GM18520 (cell line): ENCODE data around the gene TYW1.
"Not testable (repeated sequence)": the region's sequence is repeated elsewhere in the genome, so short reads cannot be mapped to it uniquely, and the experiment has no call there.

Source experiments
- ATAC-seq: cut with Tn5 transposase; IDR thresholded peaks from one replicate; pipeline ENCODE4 v1.9.1; 2021; ENCODE audit not compliant: unreplicated experiment

The TYW1 gene

GRCh38 chr7:67229018-67229417, 232.4 kb downstream of the TYW1 start:
- ATAC-seq = not testable (repeated sequence)

GRCh38 chr7:67230029-67230428, 233.4 kb downstream of the TYW1 start:
- not testable (repeated sequence) for ATAC-seq

GRCh38 chr7:67233506-67233905, 236.9 kb downstream of the TYW1 start:
- ATAC-seq = not testable (repeated sequence)

- ATAC-seq = not testable (repeated sequence)
These were observed 239.6 kb downstream of the TYW1 start for GRCh38 chr7:67236216-67236615.

GRCh38 chr7:67242871-67243270, 246.2 kb downstream of the TYW1 start:
- not testable (repeated sequence) for ATAC-seq

GRCh38 chr7:67248364-67248763, 251.7 kb downstream of the TYW1 start:
- not testable (repeated sequence) for ATAC-seq

GRCh38 chr7:67251986-67252558, 255.4 kb downstream of the TYW1 start:
- ATAC-seq = no peak

GRCh38 chr7:67255076-67255475, 258.4 kb downstream of the TYW1 start:
- ATAC-seq = not testable (repeated sequence)

- ATAC-seq = not testable (repeated sequence)
These were observed 261.1 kb downstream of the TYW1 start for GRCh38 chr7:67257779-67258178.

GRCh38 chr7:67259363-67259762, 262.7 kb downstream of the TYW1 start:
- ATAC-seq = not testable (repeated sequence)

GRCh38 chr7:67260166-67260586, 263.5 kb downstream of the TYW1 start:
- not testable (repeated sequence) for ATAC-seq

GRCh38 chr7:67264000-67264399, 267.4 kb downstream of the TYW1 start:
- ATAC-seq = not testable (repeated sequence)

GRCh38 chr7:67266070-67266469, 269.4 kb downstream of the TYW1 start:
- ATAC-seq = not testable (repeated sequence)

- ATAC-seq = no peak
These were observed 271.3 kb downstream of the TYW1 start for GRCh38 chr7:67267914-67268313.

- not testable (repeated sequence) for ATAC-seq
These were observed 273.3 kb downstream of the TYW1 start for GRCh38 chr7:67269916-67270315.
